ENCODE data around the gene MTO1. TPM values are rescaled to one million over a fixed set of nuclear protein-coding genes. Genes with fewer than 3 reads are reported as not detected.
"Not testable (repeated sequence)": the region's sequence is repeated elsewhere in the genome, so short reads cannot be mapped to it uniquely, and the experiment has no call there.

Gene MTO1
- total RNA-seq, 2 experiments from 2014 or later: 47.9 to 48.0 TPM

GRCh38 chr6:73542891-73543290, 81.4 kb downstream of the MTO1 start:
- no peak for TF ChIP-seq CTCF (IDR thresholded peaks at IDR 0.05)
- Mint-ChIP-seq H3K4me3 (no peak overlapping the region), H3K27ac (no peak overlapping the region), H3K36me3 (ENCODE audit: low read depth) (no peaks in the 10 kb centered on the region), H3K4me1 (ENCODE audit: low read depth) (no peaks in the 10 kb centered on the region), H3K9me3 (no peaks in the 10 kb centered on the region), H3K27me3 (no peaks in the 10 kb centered on the region)
- H3K4me1 ChIP-seq (ENCODE audit: insufficient read depth, low read length): no peaks in the 10 kb centered on the region
- H3K9me3 ChIP-seq (ENCODE audit: control insufficient read depth in 1 of 2, insufficient read depth in 1 of 2, low read length in 2 of 2): no peaks in the 10 kb centered on the region
- H3K4me3 ChIP-seq (ENCODE audit: low read length): no peak overlapping the region
- ATAC-seq (ENCODE audit: poor library complexity) (no peak), DNase-seq (no peak)
- no peaks in the 10 kb centered on the region for H3K36me3 ChIP-seq (ENCODE audit: insufficient read depth, low read length)
- H3K27ac ChIP-seq (ENCODE audit: low read depth in 1 of 2, low read length in 2 of 2): no peak overlapping the region
- ChIA-PET CTCF (no interaction called here), POLR2A (interaction anchor here (1.5 kb wide), 1 partner anchor 19 kb away, joined by 6 read pairs; no protein-coding TSS in a partner anchor)
- no peaks in the 10 kb centered on the region for H3K27me3 ChIP-seq (ENCODE audit: control insufficient read depth in 1 of 2, insufficient read depth in 2 of 2, low read length in 2 of 2)
- intact Hi-C loops (cut with DNase I, micrococcal nuclease): no loop called here

- POLR2A ChIA-PET: no interaction called here
Measured at GRCh38 chr6:73547036-73547435, 85.5 kb downstream of the MTO1 start.

DNA sequence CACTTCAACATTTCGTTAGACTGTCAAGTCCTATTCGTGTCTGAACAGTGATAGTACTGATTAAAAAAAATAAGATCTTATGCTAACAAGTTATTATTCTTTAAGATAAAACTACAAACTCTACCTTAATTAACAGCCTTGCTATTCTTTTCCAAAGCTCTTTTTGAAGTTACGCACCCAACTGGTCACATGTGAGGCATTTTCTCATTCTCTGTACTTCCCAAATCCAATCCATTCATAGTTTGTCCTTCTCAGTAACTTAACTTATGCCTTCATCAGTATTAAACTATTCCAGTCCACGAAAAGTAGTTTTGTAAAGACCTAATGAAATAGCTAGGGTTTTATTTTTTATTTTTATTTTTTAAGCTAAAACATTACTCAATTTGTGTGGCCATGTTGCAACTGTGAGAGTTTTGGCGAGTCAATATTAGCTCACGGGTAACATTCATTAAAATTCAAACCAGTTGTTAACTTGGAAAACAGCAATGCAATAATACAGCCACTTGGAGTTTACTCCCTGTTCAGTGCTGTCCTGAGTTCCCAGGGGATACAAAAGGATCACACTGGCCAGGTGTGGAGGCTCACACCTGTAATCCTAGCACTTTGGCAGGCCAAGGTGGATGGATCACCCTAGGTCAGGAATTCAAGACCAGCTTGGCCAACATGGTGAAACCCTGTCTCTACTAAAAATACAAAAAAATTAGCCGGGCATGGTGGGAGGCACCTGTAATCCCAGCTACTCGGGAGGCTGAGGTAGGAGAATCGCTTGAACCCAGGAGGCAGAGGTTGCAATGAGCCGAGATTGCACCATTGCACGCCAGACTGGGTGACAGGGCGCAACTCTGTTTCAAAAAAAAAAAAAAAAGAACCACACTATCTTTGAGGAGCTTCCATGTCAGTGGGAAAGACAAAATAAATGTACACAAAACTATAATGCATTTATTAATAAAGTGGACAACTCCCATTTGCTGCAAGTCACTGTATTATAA, 87.2 kb downstream of the MTO1 start:
- H3K27ac Mint-ChIP-seq: no peak overlapping the region
- no peak for TF ChIP-seq CTCF (IDR thresholded peaks at IDR 0.05)
- intact Hi-C loops (cut with DNase I, micrococcal nuclease): no loop called here

More at GRCh38 chr6:73547036-73547435, 85.5 kb downstream of the MTO1 start:
- no peak for TF ChIP-seq CTCF (IDR thresholded peaks at IDR 0.05)
- H3K4me3 Mint-ChIP-seq: no peak overlapping the region
- no peaks in the 10 kb centered on the region for H3K9me3 Mint-ChIP-seq
- Histone ChIP-seq H3K4me3 (ENCODE audit: low read length) (no peak overlapping the region), H3K27me3 (ENCODE audit: control insufficient read depth in 1 of 2, insufficient read depth in 2 of 2, low read length in 2 of 2) (no peaks in the 10 kb centered on the region), H3K27ac (ENCODE audit: low read depth in 1 of 2, low read length in 2 of 2) (no peak overlapping the region), H3K36me3 (ENCODE audit: insufficient read depth, low read length) (no peaks in the 10 kb centered on the region), H3K4me1 (ENCODE audit: insufficient read depth, low read length) (no peaks in the 10 kb centered on the region), H3K9me3 (ENCODE audit: control insufficient read depth in 1 of 2, insufficient read depth in 1 of 2, low read length in 2 of 2) (no peaks in the 10 kb centered on the region)
- no peak overlapping the region for H3K27ac Mint-ChIP-seq
- H3K27me3 Mint-ChIP-seq: no peaks in the 10 kb centered on the region
- H3K4me1 Mint-ChIP-seq (ENCODE audit: low read depth): no peaks in the 10 kb centered on the region
- ATAC-seq (ENCODE audit: poor library complexity) (no peak), DNase-seq (no peak)
- H3K36me3 Mint-ChIP-seq (ENCODE audit: low read depth): no peaks in the 10 kb centered on the region
- CTCF ChIA-PET: no interaction called here
- intact Hi-C loops (cut with DNase I, micrococcal nuclease): no loop called here

GRCh38 chr6:73551115-73551514, 89.6 kb downstream of the MTO1 start:
- CTCF ChIA-PET; H3K4me1 Mint-ChIP-seq (ENCODE audit: low read depth); H3K4me3 Mint-ChIP-seq; H3K9me3 ChIP-seq (ENCODE audit: control insufficient read depth in 1 of 2, insufficient read depth in 1 of 2, low read length in 2 of 2); H3K36me3 Mint-ChIP-seq (ENCODE audit: low read depth); H3K4me1 ChIP-seq (ENCODE audit: insufficient read depth, low read length); H3K27ac ChIP-seq (ENCODE audit: low read depth in 1 of 2, low read length in 2 of 2); H3K27ac Mint-ChIP-seq; ATAC-seq (ENCODE audit: poor library complexity); intact Hi-C loops (cut with DNase I, micrococcal nuclease); DNase-seq; H3K27me3 Mint-ChIP-seq; H3K36me3 ChIP-seq (ENCODE audit: insufficient read depth, low read length); H3K27me3 ChIP-seq (ENCODE audit: control insufficient read depth in 1 of 2, insufficient read depth in 2 of 2, low read length in 2 of 2); H3K9me3 Mint-ChIP-seq; H3K4me3 ChIP-seq (ENCODE audit: low read length): not testable (repeated sequence)
- POLR2A ChIA-PET: interaction anchor here (1.6 kb wide), 1 partner anchor 27 kb away, joined by 4 read pairs; no protein-coding TSS in a partner anchor

More for the DNA sequence above, 87.2 kb downstream of the MTO1 start:
- no peak overlapping the region for H3K4me3 ChIP-seq (ENCODE audit: low read length)
- no peak overlapping the region for H3K27ac ChIP-seq (ENCODE audit: low read depth in 1 of 2, low read length in 2 of 2)
- POLR2A ChIA-PET: interaction anchor here (0.6 to 1.4 kb wide), 4 partner anchors 25 to 99 kb away, joined by 3 to 10 read pairs (median 3); partner anchors contain the start of gene EEF1A1
- CTCF ChIA-PET: interaction anchor here (0.7 to 1.4 kb wide), 4 partner anchors 21 to 62 kb away, joined by 3 to 4 read pairs (median 3); no protein-coding TSS in a partner anchor
- DNase-seq (no peak), ATAC-seq (ENCODE audit: poor library complexity) (no peak)
- H3K36me3 ChIP-seq (ENCODE audit: insufficient read depth, low read length): no peaks in the 10 kb centered on the region
- no peaks in the 10 kb centered on the region for H3K27me3 Mint-ChIP-seq
- H3K4me3 Mint-ChIP-seq: no peak overlapping the region
- H3K9me3 ChIP-seq (ENCODE audit: control insufficient read depth in 1 of 2, insufficient read depth in 1 of 2, low read length in 2 of 2): no peaks in the 10 kb centered on the region
- no peaks in the 10 kb centered on the region for H3K9me3 Mint-ChIP-seq
- H3K4me1 Mint-ChIP-seq (ENCODE audit: low read depth): no peaks in the 10 kb centered on the region
- no peaks in the 10 kb centered on the region for H3K27me3 ChIP-seq (ENCODE audit: control insufficient read depth in 1 of 2, insufficient read depth in 2 of 2, low read length in 2 of 2)
- H3K4me1 ChIP-seq (ENCODE audit: insufficient read depth, low read length): no peaks in the 10 kb centered on the region
- no peaks in the 10 kb centered on the region for H3K36me3 Mint-ChIP-seq (ENCODE audit: low read depth)

GRCh38 chr6:73555380-73555949, 93.9 kb downstream of the MTO1 start:
- H3K9me3 ChIP-seq (ENCODE audit: control insufficient read depth in 1 of 2, insufficient read depth in 1 of 2, low read length in 2 of 2); H3K27ac Mint-ChIP-seq; POLR2A ChIA-PET; CTCF ChIA-PET; ATAC-seq (ENCODE audit: poor library complexity); H3K4me3 Mint-ChIP-seq; H3K4me3 ChIP-seq (ENCODE audit: low read length); H3K36me3 Mint-ChIP-seq (ENCODE audit: low read depth); intact Hi-C loops (cut with DNase I, micrococcal nuclease); H3K36me3 ChIP-seq (ENCODE audit: insufficient read depth, low read length); H3K4me1 ChIP-seq (ENCODE audit: insufficient read depth, low read length); H3K27me3 Mint-ChIP-seq; H3K27me3 ChIP-seq (ENCODE audit: control insufficient read depth in 1 of 2, insufficient read depth in 2 of 2, low read length in 2 of 2); H3K27ac ChIP-seq (ENCODE audit: low read depth in 1 of 2, low read length in 2 of 2); H3K4me1 Mint-ChIP-seq (ENCODE audit: low read depth); H3K9me3 Mint-ChIP-seq; DNase-seq: not testable (repeated sequence)
